Smooth muscle cell (in vitro differentiated cells): ENCODE results near the gene GALNT13. TPM values are rescaled to one million over a fixed set of nuclear protein-coding genes. Genes with fewer than 3 reads are reported as not detected.

ENCODE experiments used
- DNase-seq: peaks from one replicate; lab custom pipeline; 2025; ENCODE audit not compliant: unreplicated experiment; lab: John Stamatoyannopoulos, UW
- H2AFZ ChIP-seq: fragments of 200-600 bp; sonication (generic); 2 replicates; pipeline ENCODE4 v1.6.0; 2016; ENCODE audit warnings: antibody characterized with exemption, low read depth, mild to moderate bottlenecking
- H3F3A ChIP-seq: fragments of 200-600 bp; sonication (generic); 2 replicates; pipeline ENCODE4 v1.6.0; 2017; ENCODE audit warnings: antibody characterized with exemption, low read depth
- H3K27ac ChIP-seq: fragments of 200-600 bp; sonication (generic); 2 replicates; pipeline ENCODE4 v1.5.1; 2016; ENCODE audit warnings: low read depth, mild to moderate bottlenecking
- H3K27me3 ChIP-seq: fragments of 200-600 bp; sonication (generic); 2 replicates; pipeline ENCODE4 v1.6.1; 2016; ENCODE audit warnings: low read depth, mild to moderate bottlenecking
- H3K36me3 ChIP-seq: fragments of 200-600 bp; sonication (generic); 2 replicates; pipeline ENCODE4 v1.5.1; 2016; ENCODE audit warnings: low read depth
- H3K4me1 ChIP-seq: fragments of 200-600 bp; sonication (generic); 2 replicates; pipeline ENCODE4 v1.5.1; 2016; ENCODE audit warnings: low read depth
- H3K4me2 ChIP-seq: fragments of 200-600 bp; sonication (generic); 2 replicates; pipeline ENCODE4 v1.6.0; 2016; ENCODE audit warnings: mild to moderate bottlenecking
- H3K4me3 ChIP-seq: fragments of 200-600 bp; sonication (generic); 2 replicates; pipeline ENCODE4 v1.5.1; 2016; ENCODE audit warnings: mild to moderate bottlenecking
- H3K79me2 ChIP-seq: fragments of 200-600 bp; sonication (generic); 2 replicates; pipeline ENCODE4 v1.6.0; 2016; ENCODE audit warnings: low read depth, mild to moderate bottlenecking
- H3K9ac ChIP-seq: fragments of 200-600 bp; sonication (generic); 2 replicates; pipeline ENCODE4 v1.6.0; 2016; ENCODE audit warnings: low read depth
- H3K9me3 ChIP-seq: fragments of 200-600 bp; sonication (generic); replicated peaks from 2 replicates; pipeline ENCODE4 v1.5.1; 2016; ENCODE audit warnings: low read depth
- H4K20me1 ChIP-seq: fragments of 200-600 bp; sonication (generic); 2 replicates; pipeline ENCODE4 v1.6.0; 2016; ENCODE audit warnings: low read depth
- CTCF ChIP-seq: fragments of 200-600 bp; sonication (generic); IDR thresholded peaks from 2 replicates; pipeline ENCODE4 v1.5.1; 2017; ENCODE audit warnings: borderline replicate concordance, mild to moderate bottlenecking, antibody characterized with exemption; ENCODE audit not compliant: insufficient read depth, poor library complexity, severe bottlenecking
- WGBS: methylation state at CpG from one replicate; pipeline ENCODE4 v1.1.7; 2016; ENCODE audit warnings: low lambda C conversion rate; 5-methylcytosine and 5-hydroxymethylcytosine counted together
- polyA plus RNA-seq: library from polyadenylated mRNA; unstranded; fragments of >200 nt; fragmentation: Nextera tagmentation; extraction: Ambion mirVana; gene quantifications from 2 replicates; pipeline ENCODE4 v1.2.1, GENCODE V29; 2016
- total RNA-seq: library from RNA; depleted of rRNA; stranded (reverse); fragments of >200 nt; gene quantifications from 2 replicates; pipeline ENCODE4 v1.2.3, GENCODE V29; 2014

Gene GALNT13
- total and polyA plus RNA-seq, 2 experiments from 2014 or later: 0.67 to 3.6 TPM

GRCh38 chr2:154455866-154456265 is 584.1 kb downstream of the GALNT13 start:
- no peak overlapping the region for H2AFZ ChIP-seq
- peak overlapping the region; percentile 28 for H3K4me3 ChIP-seq
- WGBS: 86% methylated on average over 2 of the region's 2 CpGs
- no peaks in the 10 kb centered on the region for H3K79me2 ChIP-seq
- H3K27me3 ChIP-seq: no peaks in the 10 kb centered on the region
- no peak for TF ChIP-seq CTCF
- H3K9ac ChIP-seq: no peak overlapping the region
- H3K36me3 ChIP-seq: no peaks in the 10 kb centered on the region
- H3K27ac ChIP-seq: no peak overlapping the region
- no peaks in the 10 kb centered on the region for H3K9me3 ChIP-seq
- no peaks in the 10 kb centered on the region for H4K20me1 ChIP-seq
- H3F3A ChIP-seq: no peaks in the 10 kb centered on the region
- no peak for DNase-seq
- no peaks in the 10 kb centered on the region for H3K4me1 ChIP-seq
- peak overlapping the region; percentile 54 for H3K4me2 ChIP-seq

- Histone ChIP-seq H3K4me2 (no peak overlapping the region), H3K27me3 (no peaks in the 10 kb centered on the region), H3K4me3 (no peak overlapping the region), H3F3A (no peaks in the 10 kb centered on the region), H3K36me3 (no peaks in the 10 kb centered on the region), H3K9ac (no peak overlapping the region), H3K27ac (no peak overlapping the region), H3K9me3 (no peaks in the 10 kb centered on the region), H4K20me1 (no peaks in the 10 kb centered on the region), H3K4me1 (no peaks in the 10 kb centered on the region), H3K79me2 (no peaks in the 10 kb centered on the region), H2AFZ (no peak overlapping the region)
- WGBS: 80% methylated on average over 2 of the region's 2 CpGs
- TF ChIP-seq CTCF: no peak
- no peak for DNase-seq
Measured at GRCh38 chr2:154457286-154457685, 585.6 kb downstream of the GALNT13 start.

- Histone ChIP-seq H3K79me2 (no peaks in the 10 kb centered on the region), H3K9me3 (no peaks in the 10 kb centered on the region), H3K27me3 (no peaks in the 10 kb centered on the region), H3K4me2 (no peak overlapping the region), H3K4me3 (no peak overlapping the region), H3K9ac (no peak overlapping the region), H3K36me3 (no peaks in the 10 kb centered on the region), H3F3A (no peaks in the 10 kb centered on the region), H2AFZ (no peak overlapping the region), H3K4me1 (no peaks in the 10 kb centered on the region), H3K27ac (no peak overlapping the region), H4K20me1 (no peaks in the 10 kb centered on the region)
- TF ChIP-seq CTCF: no peak
- no peak for DNase-seq
Measured at GRCh38 chr2:154459286-154459685, 587.6 kb downstream of the GALNT13 start.

GRCh38 chr2:154462634-154463033 is 590.9 kb downstream of the GALNT13 start:
- Histone ChIP-seq H3K36me3 (no peaks in the 10 kb centered on the region), H3K27me3 (no peaks in the 10 kb centered on the region), H2AFZ (no peak overlapping the region), H3K4me1 (no peaks in the 10 kb centered on the region), H3K79me2 (no peaks in the 10 kb centered on the region), H3F3A (no peaks in the 10 kb centered on the region), H3K9ac (no peak overlapping the region), H3K27ac (no peak overlapping the region), H3K4me2 (no peak overlapping the region), H3K4me3 (no peak overlapping the region), H4K20me1 (no peaks in the 10 kb centered on the region), H3K9me3 (no peaks in the 10 kb centered on the region)
- TF ChIP-seq CTCF: no peak
- WGBS: 91% methylated on average over 5 of the region's 5 CpGs
- DNase-seq: no peak
